NCI-H1436 (cell line): ENCODE data around the gene ZNF277.
"Not testable (repeated sequence)": the region's sequence is repeated elsewhere in the genome, so short reads cannot be mapped to it uniquely, and the experiment has no call there.

ENCODE experiments used
- DNase-seq: peaks from one replicate; lab custom pipeline; 2025; lab: John Stamatoyannopoulos, UW

The ZNF277 gene

GRCh38 chr7:112293416-112293815, 86.9 kb downstream of the ZNF277 start:
- DNase-seq = no peak

DNA sequence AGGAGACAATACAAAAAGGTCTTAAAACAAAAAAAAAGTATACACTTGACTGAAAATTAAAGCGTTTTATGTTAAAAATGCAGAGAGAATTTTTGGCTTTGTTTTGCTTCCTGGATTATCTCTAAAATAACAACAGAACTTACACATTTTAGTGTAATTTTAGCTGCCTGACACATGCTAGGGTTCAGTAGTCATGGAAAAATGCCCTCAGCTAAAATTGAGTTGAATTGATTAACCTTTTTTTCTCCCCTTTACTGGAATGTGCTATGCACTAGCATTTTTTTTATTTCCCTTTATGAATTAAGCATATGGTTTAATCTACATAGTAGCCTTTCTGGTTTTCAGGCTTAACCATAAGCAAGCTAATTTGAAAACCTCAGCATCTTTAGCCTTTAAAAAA, 89.9 kb downstream of the ZNF277 start:
- no peak for DNase-seq

GRCh38 chr7:112297681-112298080, 91.2 kb downstream of the ZNF277 start:
- DNase-seq = no peak

DNA sequence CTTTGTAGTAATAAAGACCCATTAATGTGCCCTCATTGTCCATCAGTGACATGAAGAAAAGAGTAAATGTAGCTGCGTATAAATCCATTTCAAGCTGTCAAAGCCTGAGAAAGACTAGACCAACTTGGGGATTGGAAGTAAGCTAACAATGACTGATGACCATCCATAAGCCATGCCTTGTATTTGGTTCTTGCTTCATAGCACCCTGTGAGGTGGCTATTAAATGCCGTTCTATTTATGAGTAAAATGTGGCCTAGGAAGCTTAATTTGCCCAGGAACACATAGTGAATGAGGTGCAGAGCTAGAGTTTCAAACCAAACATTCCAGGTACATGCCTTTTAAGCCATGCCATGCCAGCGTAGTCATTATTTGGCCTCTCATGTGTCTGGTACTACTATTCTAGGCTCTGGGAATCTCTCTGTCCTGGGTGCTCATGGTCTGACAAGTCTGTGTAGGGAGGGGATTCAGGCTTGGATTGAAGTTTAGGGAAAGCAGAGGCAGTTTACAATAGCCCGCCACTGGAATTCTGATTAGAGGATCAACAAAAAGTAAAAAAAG, 92.1 kb downstream of the ZNF277 start:
- DNase-seq = no peak

DNA sequence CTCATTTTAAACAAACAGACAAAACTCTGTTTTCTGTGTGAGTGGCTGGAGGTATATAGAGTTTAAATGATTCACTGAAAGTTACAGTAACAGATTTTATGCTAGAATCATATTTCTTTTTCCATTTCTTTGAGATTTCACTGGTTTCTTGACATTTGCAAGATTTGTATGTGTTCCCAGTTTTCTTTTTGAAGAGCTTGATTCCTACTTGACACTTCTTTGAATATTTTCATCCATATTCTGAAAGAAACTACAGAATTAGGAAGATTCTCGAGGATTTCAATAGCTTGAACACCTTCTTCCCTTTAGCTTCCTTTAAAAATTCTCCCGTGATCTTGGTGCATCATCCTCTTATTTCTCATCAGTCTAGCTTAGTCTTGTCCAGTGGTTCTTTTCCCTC, 93.6 kb downstream of the ZNF277 start:
- DNase-seq = no peak

DNA sequence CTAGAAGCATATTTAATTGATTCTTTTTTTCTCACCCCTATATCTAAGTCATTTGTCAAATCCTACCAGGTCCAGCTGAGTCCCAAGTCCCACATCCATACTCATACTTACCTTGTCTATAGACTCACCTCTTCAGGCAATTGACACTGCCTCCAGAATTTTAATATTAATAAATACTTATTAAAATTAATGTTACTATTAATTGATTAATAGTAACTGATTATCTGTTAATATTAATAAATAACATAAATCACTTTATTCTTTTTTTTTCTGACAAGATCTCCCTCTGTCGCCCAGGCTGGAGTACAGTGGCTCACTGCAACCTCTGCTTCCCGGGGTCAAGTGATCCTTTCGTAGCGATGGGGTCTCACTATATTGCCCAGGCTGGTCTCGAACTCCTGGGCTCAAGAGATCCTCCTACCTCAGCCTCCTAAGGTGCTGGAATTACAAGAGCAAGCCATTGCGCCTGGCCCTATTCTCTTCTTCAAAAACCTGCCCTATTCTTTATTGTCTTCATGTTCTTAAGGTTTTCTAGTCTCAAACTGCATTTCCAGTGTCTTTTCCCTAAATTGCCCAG, 94.4 kb downstream of the ZNF277 start:
- DNase-seq = no peak

GRCh38 chr7:112302566-112302965, 96.1 kb downstream of the ZNF277 start:
- DNase-seq = no peak

DNA sequence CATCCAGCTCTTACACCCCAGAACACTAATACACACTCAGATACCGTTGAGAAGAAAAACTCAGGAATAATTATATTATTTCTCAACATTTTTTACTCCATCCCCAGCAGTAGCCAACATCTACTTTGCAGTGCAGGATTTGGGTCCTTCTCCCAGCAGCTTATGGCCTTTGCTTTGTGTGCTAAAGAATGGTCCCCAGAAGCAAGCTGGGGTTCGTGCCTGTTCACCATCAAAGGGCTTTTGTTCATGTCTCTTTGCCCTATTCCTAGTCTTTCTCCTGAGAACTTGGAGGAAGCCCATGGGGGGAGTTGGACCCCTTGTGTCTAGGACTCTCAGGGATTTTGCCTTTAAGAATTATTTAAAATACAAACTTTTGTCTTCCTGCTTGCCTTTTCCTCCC, 100.4 kb downstream of the ZNF277 start:
- no peak for DNase-seq

- no peak for DNase-seq
These were observed 101.0 kb downstream of the ZNF277 start for GRCh38 chr7:112307506-112307905.

GRCh38 chr7:112308974-112309373, 102.5 kb downstream of the ZNF277 start:
- no peak for DNase-seq

DNA sequence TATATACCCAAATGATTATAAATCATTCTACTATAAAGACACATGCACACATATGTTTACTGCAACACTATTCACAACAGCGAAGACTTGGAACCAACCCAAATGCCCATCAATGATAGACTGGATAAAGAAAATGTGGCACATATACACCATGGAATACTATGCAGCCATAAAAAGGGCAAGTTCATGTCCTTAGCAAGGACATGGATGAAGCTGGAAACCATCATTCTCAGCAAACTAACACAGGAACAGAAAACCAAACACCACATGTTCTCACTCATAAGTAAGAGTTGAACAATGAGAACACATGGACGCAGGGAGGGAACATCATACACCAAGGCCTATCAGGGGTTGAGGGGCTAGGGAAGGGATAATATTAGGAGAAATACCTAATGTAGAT, 110.3 kb downstream of the ZNF277 start:
- not testable (repeated sequence) for DNase-seq

- DNase-seq = no peak
These were observed 115.6 kb downstream of the ZNF277 start for GRCh38 chr7:112322070-112322469.

DNA sequence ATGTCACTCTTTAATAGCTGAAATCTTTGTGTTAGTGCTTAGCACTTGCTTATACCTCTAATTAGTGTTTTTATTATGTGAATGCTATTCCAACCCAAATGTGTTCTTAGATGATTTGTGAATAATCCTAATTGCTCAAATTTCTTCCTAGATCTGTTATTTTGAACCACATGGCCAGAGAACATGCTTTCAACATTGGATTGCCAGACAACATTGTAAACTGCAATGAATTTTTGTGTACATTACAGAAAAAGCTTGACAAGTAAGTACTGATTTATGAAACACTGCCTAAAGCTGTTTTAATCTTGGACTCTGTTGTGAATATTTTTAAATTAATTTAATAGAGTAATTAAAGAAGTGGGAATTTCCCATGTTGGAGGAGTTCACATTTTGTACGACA, 121.1 kb downstream of the ZNF277 start:
- DNase-seq = no peak

GRCh38 chr7:112331492-112331891, 125.0 kb downstream of the ZNF277 start:
- DNase-seq = no peak

- no peak for DNase-seq
These were observed 127.9 kb downstream of the ZNF277 start for GRCh38 chr7:112334366-112334765.

DNA sequence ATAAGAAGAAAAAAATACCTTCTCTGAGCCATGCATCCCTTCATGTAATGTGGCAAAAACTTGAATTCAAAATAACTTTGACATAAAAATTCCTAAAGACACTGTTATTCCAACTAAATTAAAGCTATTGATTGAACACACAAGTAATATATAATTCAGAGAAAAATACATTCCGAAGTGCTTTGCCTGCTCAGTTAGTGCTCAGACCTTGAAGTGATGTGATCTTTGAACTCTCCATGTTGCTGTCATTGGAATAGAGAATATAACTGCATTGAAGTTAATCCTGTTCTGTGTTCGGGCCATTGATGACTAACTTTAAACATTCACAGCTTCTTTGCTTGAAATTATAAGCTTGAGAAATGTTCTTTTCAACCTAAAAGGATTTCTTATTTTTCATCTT, 129.8 kb downstream of the ZNF277 start:
- DNase-seq = no peak

DNA sequence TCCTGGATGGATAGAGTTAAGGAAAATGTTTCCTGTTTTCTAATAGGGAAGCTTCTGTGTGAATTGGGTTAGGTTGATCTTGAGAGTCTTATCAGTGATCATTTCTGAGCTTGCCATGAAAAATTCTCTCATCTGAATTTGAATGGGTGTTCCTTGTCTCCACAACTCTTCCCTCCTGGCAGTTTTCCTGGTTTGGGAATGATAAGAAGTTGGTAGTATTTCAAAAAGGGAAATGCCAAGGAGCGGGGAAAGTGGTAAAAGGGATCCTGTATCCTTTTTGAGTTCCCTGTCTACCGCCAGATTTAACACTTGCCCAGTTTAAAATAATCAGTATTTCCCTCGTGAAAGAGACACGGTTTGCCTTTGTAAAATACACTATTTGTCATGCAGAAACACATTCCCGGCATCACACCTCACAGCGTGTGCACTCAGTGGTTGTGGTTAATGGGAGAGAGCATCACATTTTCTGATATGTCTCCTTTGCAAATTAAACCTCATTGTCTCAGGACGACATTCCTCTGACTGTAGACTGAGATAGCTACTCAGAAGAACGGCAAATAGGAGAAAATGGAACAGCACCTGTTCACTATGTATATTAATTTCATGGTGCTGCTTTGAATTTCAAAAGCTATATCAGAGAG, 130.6 kb downstream of the ZNF277 start:
- DNase-seq = no peak

- no peak for DNase-seq
These were observed 131.4 kb downstream of the ZNF277 start for GRCh38 chr7:112337892-112338291.

- DNase-seq = no peak
These were observed 132.3 kb downstream of the ZNF277 start for GRCh38 chr7:112338786-112339185.

GRCh38 chr7:112341464-112341863, 135.0 kb downstream of the ZNF277 start:
- DNase-seq = no peak

- DNase-seq = no peak
These were observed 140.0 kb downstream of the ZNF277 start for GRCh38 chr7:112346381-112347060.

DNA sequence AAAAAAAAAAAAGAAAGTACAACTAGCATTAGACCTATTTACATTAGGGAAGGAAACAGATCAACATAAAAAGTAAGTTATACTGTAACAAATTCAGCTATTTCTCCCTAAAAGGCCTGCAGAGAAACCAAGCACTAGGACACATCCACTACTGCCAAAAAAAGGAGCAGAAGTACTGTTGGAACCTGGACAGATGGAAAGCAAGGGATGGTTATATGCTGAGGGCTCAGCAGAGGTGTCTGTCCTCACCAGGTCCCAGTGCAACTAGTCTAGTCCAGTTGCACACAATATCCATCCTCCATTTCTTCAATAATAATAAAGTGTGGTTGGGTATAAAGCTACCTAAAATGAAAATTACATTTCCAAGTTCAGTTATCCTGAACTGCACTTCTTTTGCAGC, 140.6 kb downstream of the ZNF277 start:
- no peak for DNase-seq

DNA sequence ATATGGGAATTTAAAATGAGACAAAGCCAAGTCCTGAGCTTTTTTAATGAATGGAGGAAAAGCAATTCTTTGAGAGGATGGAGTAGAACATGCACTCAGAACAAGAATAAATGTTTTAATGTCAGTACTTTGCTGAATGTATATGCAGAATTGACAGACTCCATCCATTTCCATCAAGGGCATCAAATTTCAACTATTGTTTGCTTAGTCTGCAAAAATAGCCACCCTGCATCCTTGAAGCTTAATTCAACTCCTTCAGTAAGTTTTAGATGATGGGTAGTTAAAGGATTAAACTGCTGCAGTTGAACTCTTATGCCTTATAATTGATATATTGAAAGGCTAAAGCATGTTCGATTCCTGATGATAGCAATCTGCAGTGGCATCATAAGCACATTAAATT, 144.1 kb downstream of the ZNF277 start:
- no peak for DNase-seq
